ENCODE results near the gene LAP3. TPM values are rescaled to one million over a fixed set of nuclear protein-coding genes. Genes with fewer than 3 reads are reported as not detected.

LAP3 gene
- total RNA-seq, 1 experiment from 2014 or later: 65.1 TPM

GRCh38 chr4:17558941-17559708 is 17.9 kb upstream of the LAP3 start:
- ChIA-PET POLR2A (ENCODE audit: unreplicated experiment) (no interaction called here), CTCF (no interaction called here)
- Histone ChIP-seq H3K9me3 (ENCODE audit: low read length) (no peaks in the 10 kb centered on the region), H3K4me1 (ENCODE audit: insufficient read depth, low read length) (0 out of 2 replicates have a peak, but pooled peaks cover 7% of the 10 kb centered on the region), H2AFZ (ENCODE audit: low read length) (no peak overlapping the region), H3K36me3 (ENCODE audit: low read depth, low read length) (no peaks in the 10 kb centered on the region), H3K27me3 (ENCODE audit: low read length) (no peaks in the 10 kb centered on the region), H3K27ac (ENCODE audit: low read length) (no peak overlapping the region), H3F3A (ENCODE audit: low read length, unreplicated experiment) (no peaks in the 10 kb centered on the region), H3K79me2 (ENCODE audit: low read length) (no peaks in the 10 kb centered on the region), H3K9ac (ENCODE audit: low read length) (no peak overlapping the region), H3K4me3 (ENCODE audit: low read length) (no peak overlapping the region), H4K20me1 (ENCODE audit: low read length) (no peaks in the 10 kb centered on the region), H3K9me2 (replicated peaks; ENCODE audit: low read length) (no peaks in the 10 kb centered on the region), H3K4me2 (ENCODE audit: low read length) (no peak overlapping the region)
- TF ChIP-seq EZH2 (IDR thresholded peaks at IDR 0.05; ENCODE audit: low read length, unreplicated experiment) (no peak), EZH2phosphoT487 (IDR thresholded peaks at IDR 0.05; ENCODE audit: borderline replicate concordance, low read length) (no peak)
- TF ChIP-seq, protein P1, sequence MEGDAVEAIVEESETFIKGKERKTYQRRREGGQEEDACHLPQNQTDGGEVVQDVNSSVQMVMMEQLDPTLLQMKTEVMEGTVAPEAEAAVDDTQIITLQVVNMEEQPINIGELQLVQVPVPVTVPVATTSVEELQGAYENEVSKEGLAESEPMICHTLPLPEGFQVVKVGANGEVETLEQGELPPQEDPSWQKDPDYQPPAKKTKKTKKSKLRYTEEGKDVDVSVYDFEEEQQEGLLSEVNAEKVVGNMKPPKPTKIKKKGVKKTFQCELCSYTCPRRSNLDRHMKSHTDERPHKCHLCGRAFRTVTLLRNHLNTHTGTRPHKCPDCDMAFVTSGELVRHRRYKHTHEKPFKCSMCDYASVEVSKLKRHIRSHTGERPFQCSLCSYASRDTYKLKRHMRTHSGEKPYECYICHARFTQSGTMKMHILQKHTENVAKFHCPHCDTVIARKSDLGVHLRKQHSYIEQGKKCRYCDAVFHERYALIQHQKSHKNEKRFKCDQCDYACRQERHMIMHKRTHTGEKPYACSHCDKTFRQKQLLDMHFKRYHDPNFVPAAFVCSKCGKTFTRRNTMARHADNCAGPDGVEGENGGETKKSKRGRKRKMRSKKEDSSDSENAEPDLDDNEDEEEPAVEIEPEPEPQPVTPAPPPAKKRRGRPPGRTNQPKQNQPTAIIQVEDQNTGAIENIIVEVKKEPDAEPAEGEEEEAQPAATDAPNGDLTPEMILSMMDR (conservative IDR thresholded peaks at IDR 0.05; ENCODE audit: low read depth, low read length): no peak
- ATAC-seq (no peak), DNase-seq (no peak)
- intact Hi-C loops (cut with micrococcal nuclease): no loop called here
- BruUV-seq (replicated peaks): no TSS peak

DNA sequence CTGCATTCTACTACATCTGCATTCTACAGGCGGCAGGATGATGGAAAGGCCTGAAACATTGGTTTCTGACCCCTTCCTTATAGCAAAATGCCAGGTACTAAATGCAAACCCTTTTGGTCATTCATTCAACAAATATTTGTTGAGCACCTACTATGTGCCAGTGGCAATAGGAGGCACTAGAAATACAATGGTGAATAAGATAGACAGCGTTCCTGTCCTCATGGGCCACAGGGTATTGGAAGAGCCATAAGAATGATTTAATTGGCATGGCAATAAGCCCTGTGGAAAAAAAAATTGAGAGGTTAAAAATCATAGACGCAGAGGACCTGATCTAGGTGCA is 17.3 kb upstream of the LAP3 start:
- Histone ChIP-seq H3K4me2 (ENCODE audit: low read length) (no peak overlapping the region), H4K20me1 (ENCODE audit: low read length) (no peaks in the 10 kb centered on the region), H3K4me3 (ENCODE audit: low read length) (no peak overlapping the region), H3F3A (ENCODE audit: low read length, unreplicated experiment) (no peaks in the 10 kb centered on the region), H3K79me2 (ENCODE audit: low read length) (no peaks in the 10 kb centered on the region), H3K9ac (ENCODE audit: low read length) (no peak overlapping the region), H3K36me3 (ENCODE audit: low read depth, low read length) (no peaks in the 10 kb centered on the region), H3K9me3 (ENCODE audit: low read length) (no peaks in the 10 kb centered on the region), H3K27ac (ENCODE audit: low read length) (no peak overlapping the region), H3K9me2 (replicated peaks; ENCODE audit: low read length) (no peaks in the 10 kb centered on the region), H3K27me3 (ENCODE audit: low read length) (no peaks in the 10 kb centered on the region), H2AFZ (ENCODE audit: low read length) (no peak overlapping the region), H3K4me1 (ENCODE audit: insufficient read depth, low read length) (0 out of 2 replicates have a peak, but pooled peaks cover 7% of the 10 kb centered on the region)
- CTCF ChIA-PET: no interaction called here
- intact Hi-C loops (cut with micrococcal nuclease): no loop called here
- DNase-seq: no peak
- ATAC-seq: no peak
- BruUV-seq (replicated peaks): no TSS peak
- POLR2A ChIA-PET (ENCODE audit: unreplicated experiment): no interaction called here
- TF ChIP-seq EZH2phosphoT487 (IDR thresholded peaks at IDR 0.05; ENCODE audit: borderline replicate concordance, low read length) (no peak), EZH2 (IDR thresholded peaks at IDR 0.05; ENCODE audit: low read length, unreplicated experiment) (no peak)
- TF ChIP-seq, protein P1 (conservative IDR thresholded peaks at IDR 0.05; ENCODE audit: low read depth, low read length): no peak

DNA sequence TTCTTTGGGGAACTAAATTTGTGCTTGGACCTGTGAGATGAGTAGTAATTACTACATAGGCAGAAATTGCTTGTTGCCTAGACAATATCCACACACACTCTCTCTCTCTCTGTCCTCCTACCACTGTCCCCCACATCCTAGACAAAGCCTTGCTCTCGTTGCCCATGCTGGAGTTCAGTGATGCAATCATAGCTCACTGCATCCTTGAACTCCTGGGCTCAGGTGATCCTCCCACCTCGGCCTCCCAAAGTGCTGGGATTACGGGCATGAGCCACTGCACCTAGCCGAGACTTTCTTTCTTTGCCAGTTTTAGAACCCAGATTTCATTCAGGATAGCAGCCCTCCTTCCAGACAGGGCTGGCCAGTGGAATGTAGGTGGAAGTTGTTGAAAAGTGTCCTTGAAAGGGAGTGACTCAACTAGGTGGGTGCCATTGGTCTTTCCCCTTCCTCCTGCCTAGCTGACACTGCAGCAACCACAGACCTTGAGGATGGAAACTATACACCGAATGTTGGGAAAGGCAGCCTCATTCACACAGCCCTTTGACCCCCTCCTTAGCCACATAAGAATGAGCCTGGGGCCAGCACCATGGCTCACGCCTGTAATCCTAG is 16.8 kb upstream of the LAP3 start:
- TF ChIP-seq EZH2phosphoT487 (IDR thresholded peaks at IDR 0.05; ENCODE audit: borderline replicate concordance, low read length): no peak
- no peak for TF ChIP-seq EZH2 (IDR thresholded peaks at IDR 0.05; ENCODE audit: low read length, unreplicated experiment)
- TF ChIP-seq, protein P1 (conservative IDR thresholded peaks at IDR 0.05; ENCODE audit: low read depth, low read length): no peak
- Histone ChIP-seq H3K27me3 (ENCODE audit: low read length) (no peaks in the 10 kb centered on the region), H3K9me3 (ENCODE audit: low read length) (no peaks in the 10 kb centered on the region), H3F3A (ENCODE audit: low read length, unreplicated experiment) (no peaks in the 10 kb centered on the region), H3K4me2 (ENCODE audit: low read length) (no peak overlapping the region), H4K20me1 (ENCODE audit: low read length) (no peaks in the 10 kb centered on the region), H3K79me2 (ENCODE audit: low read length) (no peaks in the 10 kb centered on the region), H3K4me1 (ENCODE audit: insufficient read depth, low read length) (0 out of 2 replicates have a peak, but pooled peaks cover 7% of the 10 kb centered on the region), H3K4me3 (ENCODE audit: low read length) (no peak overlapping the region), H3K36me3 (ENCODE audit: low read depth, low read length) (no peaks in the 10 kb centered on the region), H3K27ac (ENCODE audit: low read length) (no peak overlapping the region), H2AFZ (ENCODE audit: low read length) (no peak overlapping the region), H3K9me2 (replicated peaks; ENCODE audit: low read length) (no peaks in the 10 kb centered on the region), H3K9ac (ENCODE audit: low read length) (no peak overlapping the region)
- DNase-seq (no peak), ATAC-seq (no peak)
- ChIA-PET POLR2A (ENCODE audit: unreplicated experiment) (no interaction called here), CTCF (no interaction called here)
- intact Hi-C loops (cut with micrococcal nuclease): no loop called here
- BruUV-seq (replicated peaks): no TSS peak
